Stimulated activated CD4-positive, alpha-beta T cell treated with anti-CD3 and anti-CD28 coated beads, Interleukin-12 subunit alpha, Interleukin-12 subunit beta, amount 100 ng/mL, for 24 hours (primary cell): ENCODE results near the gene LRRC41.
"Not testable (repeated sequence)": the region's sequence is repeated elsewhere in the genome, so short reads cannot be mapped to it uniquely, and the experiment has no call there.

ENCODE experiments used
- DNase-seq, 2 experiments: peaks; one replicate each; pipeline ENCODE4 v3.0.0-alpha.2; 2020; ENCODE audit warnings: low read depth in 2 of 2

LRRC41 gene

DNA sequence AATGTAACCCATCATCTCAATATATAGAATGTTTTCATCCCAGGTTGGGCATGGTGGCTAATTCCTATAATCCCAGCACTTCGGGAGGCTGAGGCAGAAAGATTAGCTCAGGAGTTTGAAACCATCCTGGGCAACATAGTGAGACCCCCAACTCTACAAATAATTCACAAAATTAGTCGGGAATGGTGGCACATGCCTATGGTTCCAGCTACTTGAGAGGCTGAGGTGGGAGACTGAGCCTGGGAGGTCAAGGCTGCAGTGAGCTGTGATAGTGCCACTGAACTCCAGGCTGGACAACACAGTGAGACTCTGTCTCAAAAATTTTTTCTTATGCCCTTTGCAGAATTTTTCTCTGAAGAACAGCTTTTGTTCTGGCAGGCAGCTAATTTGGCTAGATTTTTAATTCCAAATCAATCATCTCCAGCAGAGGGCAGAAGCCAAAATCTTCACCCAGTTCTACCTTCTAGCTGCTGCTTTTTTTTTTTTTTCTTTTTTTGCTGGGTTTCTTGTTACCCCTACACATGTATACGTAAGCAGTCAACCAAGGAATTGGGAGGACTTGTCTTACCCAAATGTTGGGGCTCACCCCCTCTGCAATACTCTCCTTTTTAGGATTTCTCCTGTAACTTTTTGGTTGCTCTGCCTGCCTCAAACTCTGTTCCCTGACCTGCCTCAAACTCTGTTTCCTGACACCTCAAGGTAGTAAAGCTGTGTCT is 58.6 kb downstream of the LRRC41 start:
- no peak for DNase-seq

DNA sequence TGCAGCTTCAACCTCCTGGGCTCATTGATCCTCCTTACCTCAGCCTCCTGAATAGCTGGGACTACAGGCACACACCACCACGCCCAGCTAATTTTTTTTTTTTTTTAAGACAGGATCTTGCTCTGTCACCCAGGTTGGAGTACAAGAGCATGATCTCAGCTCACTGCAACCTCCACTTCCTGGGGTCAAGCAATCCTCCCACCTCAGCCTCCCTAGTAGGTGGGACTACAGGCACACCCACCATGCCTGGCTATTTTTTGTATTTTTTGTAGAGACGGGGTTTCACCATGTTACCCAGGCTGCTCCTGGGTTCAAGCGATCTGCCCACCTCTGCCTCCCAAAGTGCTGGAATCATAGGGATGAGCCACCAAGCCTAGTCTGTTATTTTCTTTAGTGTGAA is 59.6 kb downstream of the LRRC41 start:
- DNase-seq, result not testable (repeated sequence)

DNA sequence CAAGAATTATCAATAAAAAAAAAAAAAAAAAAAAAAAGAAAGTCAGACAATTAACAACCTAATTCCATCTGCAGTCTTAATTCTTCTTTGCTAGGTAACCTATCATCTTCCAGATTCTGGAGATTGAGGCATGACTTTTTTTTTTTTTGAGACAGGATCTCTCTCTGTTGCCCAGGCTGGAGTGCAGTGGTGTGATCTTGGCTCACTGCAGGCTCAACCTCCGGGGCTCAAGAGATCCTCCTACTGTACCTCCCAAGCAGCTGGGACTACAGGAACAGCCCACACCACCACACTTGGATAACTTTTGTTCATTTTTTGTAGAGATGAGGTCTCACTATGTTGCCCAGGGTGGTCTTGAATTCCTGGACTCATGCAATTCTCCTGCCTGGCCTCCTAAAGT is 60.5 kb downstream of the LRRC41 start:
- DNase-seq, result no peak

DNA sequence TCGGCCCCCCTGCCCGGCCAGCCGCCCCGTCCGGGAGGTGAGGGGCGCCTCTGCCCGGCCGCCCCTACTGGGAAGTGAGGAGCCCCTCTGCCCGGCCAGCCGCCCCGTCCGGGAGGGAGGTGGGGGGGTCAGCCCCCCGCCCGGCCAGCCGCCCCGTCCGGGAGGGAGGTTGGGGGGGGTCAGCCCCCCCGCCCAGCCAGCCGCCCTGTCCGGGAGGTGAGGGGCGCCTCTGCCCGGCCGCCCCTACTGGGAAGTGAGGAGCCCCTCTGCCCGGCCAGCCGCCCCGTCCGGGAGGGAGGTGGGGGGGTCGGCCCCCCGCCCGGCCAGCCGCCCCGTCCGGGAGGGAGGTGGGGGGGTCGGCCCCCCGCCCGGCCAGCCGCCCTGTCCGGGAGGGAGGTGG is 61.7 kb downstream of the LRRC41 start:
- not testable (repeated sequence) for DNase-seq

DNA sequence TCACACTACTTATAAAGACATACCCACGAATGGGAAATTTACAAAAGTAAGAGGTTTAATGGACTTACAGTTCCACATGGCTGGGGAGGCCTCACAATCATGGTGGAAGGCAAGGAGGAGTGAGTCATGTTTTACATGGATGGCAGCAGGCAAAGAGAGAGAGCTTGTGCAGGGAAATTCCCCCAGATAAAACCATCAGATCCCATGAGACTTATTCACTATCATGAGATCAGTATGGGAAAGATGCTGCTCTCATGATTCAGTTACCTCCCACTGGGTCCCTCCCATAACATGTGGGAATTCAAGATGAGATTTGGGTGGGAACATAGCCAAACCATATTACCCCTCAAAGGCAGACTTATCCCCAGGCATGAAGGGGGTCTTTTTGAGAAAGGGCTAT is 64.6 kb downstream of the LRRC41 start:
- DNase-seq, result not testable (repeated sequence)

DNA sequence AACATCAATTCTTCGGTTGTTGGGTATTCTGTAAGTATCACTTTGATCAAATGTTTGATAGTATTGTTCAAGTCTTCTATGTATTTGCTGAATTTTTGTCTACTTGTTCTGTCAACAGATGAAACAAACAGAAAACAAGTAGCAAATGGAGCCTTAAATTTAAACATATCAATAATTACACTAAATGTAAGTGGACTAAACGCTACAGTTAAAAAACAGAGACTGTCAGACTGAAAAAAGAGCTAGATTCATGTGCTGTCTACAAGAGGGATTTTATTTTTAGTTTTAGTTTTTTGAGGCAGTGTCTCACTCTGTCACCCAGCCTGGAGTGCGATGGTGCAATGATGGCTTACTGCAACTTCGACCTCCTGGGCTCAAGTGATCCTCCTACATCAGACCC is 66.5 kb downstream of the LRRC41 start:
- DNase-seq, result no peak

DNA sequence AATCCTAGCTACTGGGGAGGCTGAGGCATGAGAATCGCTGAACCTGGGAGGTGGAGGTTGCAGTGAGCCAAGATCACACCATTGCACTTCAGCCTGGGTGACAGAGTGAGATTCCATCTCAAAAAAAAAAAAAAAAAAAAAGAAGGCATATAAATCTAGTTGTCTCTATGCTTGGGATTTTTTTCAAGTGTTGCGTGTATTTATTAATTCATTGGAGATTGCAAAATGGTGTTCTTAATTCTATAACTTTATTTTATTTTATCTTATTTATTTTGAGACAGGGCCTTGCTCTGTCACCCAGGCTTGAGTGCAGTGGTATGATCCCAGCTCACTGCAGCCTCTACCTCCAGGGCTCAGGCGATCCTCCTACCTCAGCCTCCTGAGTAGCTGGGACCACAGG is 72.2 kb downstream of the LRRC41 start:
- DNase-seq, result not testable (repeated sequence)
